ENCODE measurements around the gene PMEL. TPM values are rescaled to one million over a fixed set of nuclear protein-coding genes. Genes with fewer than 3 reads are reported as not detected.

Gene PMEL
- polyA plus RNA-seq, 1 of the 3 experiments (the other 2 are of a cell fraction), result 1.8 TPM

DNA sequence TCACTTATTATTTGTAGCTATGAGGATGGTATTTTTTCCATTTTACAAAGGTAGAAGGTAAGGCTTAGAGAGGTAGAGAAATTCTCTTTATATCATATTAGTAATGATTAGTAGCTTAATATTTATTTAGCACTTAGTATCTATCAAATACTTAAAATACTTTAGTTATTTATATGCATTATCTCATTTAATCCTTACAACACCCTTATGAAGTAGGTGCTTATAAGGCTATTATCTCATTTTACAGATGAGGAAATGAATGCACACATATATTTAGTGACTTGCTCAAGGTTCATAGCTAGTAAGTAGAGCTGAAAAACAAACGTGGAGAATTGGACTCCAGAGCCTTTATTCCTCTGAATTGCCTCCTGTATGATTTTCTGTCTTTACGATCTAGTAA lies 19.0 kb upstream of the PMEL start (continued):
- TF ChIP-seq POLR2AphosphoS5 (IDR thresholded peaks at IDR 0.05; ENCODE audit: low read depth, low read length) (no peak), YY1 (IDR thresholded peaks at IDR 0.05; ENCODE audit: low read depth) (no peak), TEAD4 (IDR thresholded peaks at IDR 0.05; ENCODE audit: borderline replicate concordance, insufficient read depth) (no peak), CTCF (IDR thresholded peaks at IDR 0.05) (no peak), MEF2A (IDR thresholded peaks at IDR 0.05; ENCODE audit: borderline replicate concordance, low read depth) (no peak)
- TF ChIP-seq, protein P1, sequence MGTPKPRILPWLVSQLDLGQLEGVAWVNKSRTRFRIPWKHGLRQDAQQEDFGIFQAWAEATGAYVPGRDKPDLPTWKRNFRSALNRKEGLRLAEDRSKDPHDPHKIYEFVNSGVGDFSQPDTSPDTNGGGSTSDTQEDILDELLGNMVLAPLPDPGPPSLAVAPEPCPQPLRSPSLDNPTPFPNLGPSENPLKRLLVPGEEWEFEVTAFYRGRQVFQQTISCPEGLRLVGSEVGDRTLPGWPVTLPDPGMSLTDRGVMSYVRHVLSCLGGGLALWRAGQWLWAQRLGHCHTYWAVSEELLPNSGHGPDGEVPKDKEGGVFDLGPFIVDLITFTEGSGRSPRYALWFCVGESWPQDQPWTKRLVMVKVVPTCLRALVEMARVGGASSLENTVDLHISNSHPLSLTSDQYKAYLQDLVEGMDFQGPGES (IDR thresholded peaks at IDR 0.05; ENCODE audit: low read depth, low read length), result no peak

DNA sequence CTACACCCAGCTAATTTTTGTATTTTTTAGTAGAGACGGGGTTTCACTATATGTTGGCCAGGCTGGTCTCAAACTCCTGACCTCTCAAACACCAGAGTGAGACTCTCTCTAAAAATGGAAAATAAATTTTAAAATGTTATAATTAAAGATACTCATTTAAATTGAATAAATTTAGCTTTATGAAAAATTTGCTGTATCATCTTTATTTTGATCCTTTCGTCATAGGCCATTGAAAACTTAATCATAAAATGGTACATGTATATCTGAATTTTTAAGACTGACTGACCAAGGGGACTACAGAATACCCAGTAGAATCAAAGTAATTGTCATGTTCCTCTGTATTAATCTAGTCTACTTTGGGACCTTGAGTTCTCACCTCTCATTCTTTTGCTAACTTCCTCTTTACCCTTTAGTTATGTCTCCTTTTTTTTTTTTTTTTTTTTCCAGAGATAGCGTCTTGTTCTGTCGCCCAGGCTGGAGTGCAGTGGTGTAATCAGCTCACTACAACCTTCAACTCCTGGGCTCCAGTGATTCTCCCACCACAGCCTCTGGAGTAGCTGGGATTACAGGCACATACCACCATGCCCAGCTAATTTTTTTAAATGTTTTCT lies 17.5 kb upstream of the PMEL start:
- Histone ChIP-seq H3K9me3 (no peaks in the 10 kb centered on the region), H3K27me3 (ENCODE audit: insufficient read depth) (no peaks in the 10 kb centered on the region), H3K9ac (no peak overlapping the region), H2AFZ (ENCODE audit: low read depth) (no peak overlapping the region), H3K36me3 (replicated peaks in 1 of 2; ENCODE audit: control insufficient read depth in 1 of 2, insufficient read depth in 2 of 2, low read length in 1 of 2) (peaks cover 19 to 54% of the 10 kb centered on the region in 2 experiments), H3K79me2 (ENCODE audit: insufficient read depth) (peaks cover 36% of the 10 kb centered on the region; the same call in 1 of the 2 replicates), H3K4me1 (ENCODE audit: control insufficient read depth in 1 of 2, insufficient read depth in 2 of 2, low read depth in 1 of 2, low read length in 1 of 2) (no peaks in the 10 kb centered on the region), H3K4me3 (ENCODE audit: low read depth in 2 of 2, low read length in 1 of 2) (no peak overlapping the region), H3K4me2 (no peak overlapping the region), H3F3A (replicated peaks; ENCODE audit: insufficient read depth) (peaks cover 6% of the 10 kb centered on the region), H3K27ac (ENCODE audit: low read depth in 2 of 2, low read length in 1 of 2) (no peak overlapping the region), H3K9me2 (no peaks in the 10 kb centered on the region), H4K20me1 (ENCODE audit: insufficient read depth) (no peaks in the 10 kb centered on the region)
- ChIA-PET CTCF (interaction anchor here (0.6 to 7.0 kb wide), 4 partner anchors 12 to 231 kb away, joined by 3 to 50 read pairs (median 4); no protein-coding TSS in a partner anchor), POLR2A (interaction anchor here (1.6 to 2.0 kb wide), 2 partner anchors 9 kb away, joined by 8 to 10 read pairs; partner anchors contain the start of gene RAB5B)
- WGBS (ENCODE audit: low lambda C conversion rate), result 98% methylated on average over 4 of the region's 4 CpGs
- TF ChIP-seq TCF12 (IDR thresholded peaks at IDR 0.05) (no peak), EZH2phosphoT487 (IDR thresholded peaks at IDR 0.05; ENCODE audit: borderline replicate concordance, low read depth) (no peak), RFX5 (IDR thresholded peaks at IDR 0.05; ENCODE audit: low read length) (no peak), RXRA (IDR thresholded peaks at IDR 0.05; ENCODE audit: borderline replicate concordance, low read depth) (no peak), FOSL2 (IDR thresholded peaks at IDR 0.05; ENCODE audit: borderline replicate concordance, low read depth) (no peak), EP300 (IDR thresholded peaks at IDR 0.05; ENCODE audit: borderline replicate concordance in 1 of 2, low read depth in 1 of 2, low read length in 1 of 2) (no peak), FOXM1 (IDR thresholded peaks at IDR 0.05; ENCODE audit: low read depth) (no peak), NRF1 (IDR thresholded peaks at IDR 0.05; ENCODE audit: low read depth, low read length) (no peak), POLR2AphosphoS5 (IDR thresholded peaks at IDR 0.05; ENCODE audit: low read depth, low read length) (no peak), GABPA (IDR thresholded peaks at IDR 0.05; ENCODE audit: low read depth) (no peak), SMC3 (IDR thresholded peaks at IDR 0.05; ENCODE audit: low read depth, low read length) (no peak), USF1 (IDR thresholded peaks at IDR 0.05; ENCODE audit: borderline replicate concordance, low read depth) (no peak), CHD2 (IDR thresholded peaks at IDR 0.05; ENCODE audit: low read length, partially characterized antibody) (no peak), FOXJ3 (CRISPR knock-in tag; IDR thresholded peaks at IDR 0.05) (no peak), PBX3 (IDR thresholded peaks at IDR 0.05) (no peak)
- TF ChIP-seq, protein P2, sequence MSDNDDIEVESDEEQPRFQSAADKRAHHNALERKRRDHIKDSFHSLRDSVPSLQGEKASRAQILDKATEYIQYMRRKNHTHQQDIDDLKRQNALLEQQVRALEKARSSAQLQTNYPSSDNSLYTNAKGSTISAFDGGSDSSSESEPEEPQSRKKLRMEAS (IDR thresholded peaks at IDR 0.05; ENCODE audit: low read depth), result no peak
- DNase-seq, result no peak

All from SK-N-SH (cell line).